Stomach (tissue), 9 donors: Measurements from ENCODE around the gene DEPDC5. TPM values are rescaled to one million over a fixed set of nuclear protein-coding genes. Genes with fewer than 3 reads are reported as not detected.

ENCODE experiments used
- DNase-seq, 2 donors: peaks; one replicate each; pipeline versions ENCODE4 v3.0.0 to v3.0.0-alpha.2; 2013 to 2019
- H3K27ac ChIP-seq, 5 donors: fragments of 200-600 bp in 4 of 5; sonication (generic) in 4 of 5; one replicate each; pipeline ENCODE4 v1.5.1; 2013 to 2019; ENCODE audit warnings: mild to moderate bottlenecking in 1 of 5, moderate library complexity in 1 of 5
- H3K27me3 ChIP-seq, 3 donors: fragments of 200-600 bp; sonication (generic); one replicate each; pipeline ENCODE4 v1.5.1; 2017 to 2019; ENCODE audit warnings: mixed run types in 1 of 3
- H3K36me3 ChIP-seq, 4 donors: fragments of 200-600 bp; sonication (generic); 1 replicate in 3 of 4; 2 replicates in 1 of 4; pipeline ENCODE4 v1.5.1; 2016 to 2019
- H3K4me1 ChIP-seq, 4 donors: fragments of 200-600 bp; sonication (generic); one replicate each; pipeline ENCODE4 v1.5.1; 2016 to 2019
- H3K4me3 ChIP-seq, 4 donors: fragments of 200-600 bp; sonication (generic) in 3 of 4; one replicate each; pipeline ENCODE4 v1.5.1; 2016 to 2019; ENCODE audit warnings: mild to moderate bottlenecking in 1 of 4
- H3K9me3 ChIP-seq, 4 donors: fragments of 200-600 bp; sonication (generic); one replicate each; pipeline ENCODE4 v1.5.1; 2016 to 2019
- EP300 ChIP-seq: sonication (generic); formaldehyde crosslinking; IDR thresholded peaks from one replicate; pipeline ENCODE4 v1.6.1; 2017; ENCODE audit warnings: antibody characterized with exemption
- POLR2A ChIP-seq, 4 donors: fragments of 450-650 bp; IDR thresholded peaks; one replicate each; pipeline ENCODE4 v1.6.1; 2016; ENCODE audit warnings: antibody characterized with exemption in 4 of 4, control low read depth in 2 of 4, mild to moderate bottlenecking in 1 of 4, moderate library complexity in 1 of 4
- POLR2AphosphoS5 ChIP-seq, 3 donors: sonication (generic); formaldehyde crosslinking; IDR thresholded peaks; one replicate each; pipeline ENCODE4 v1.6.1; 2016; ENCODE audit warnings: antibody characterized with exemption in 3 of 3
- WGBS, 5 donors: extraction: QIAGEN DNeasy Blood & Tissue Kit in 3 of 5; methylation state at CpG; one replicate each; pipeline versions ENCODE4 v1.1.5 to v1.1.7; 2013 to 2018; 5-methylcytosine and 5-hydroxymethylcytosine counted together
- intact Hi-C: fragments of 100-400 bp; cut with DNase I; formaldehyde crosslinking; loops from one replicate; pipeline ENCODE4 v1.15.1; 2023; ENCODE audit warnings: low total_unique reads
- polyA plus RNA-seq, 3 donors: library from polyadenylated mRNA; stranded (reverse); fragments of 200-250 nt; gene quantifications; one replicate each; pipeline ENCODE4 v1.2.3, GENCODE V29; 2013
- total RNA-seq, 5 donors: library from RNA; depleted of rRNA; stranded (reverse); fragments of >200 nt; gene quantifications; one replicate each; pipeline versions ENCODE4 v1.1.0 to v1.2.3, GENCODE V29; 2014 to 2016
- TF ChIP-seq, protein P1 (sequence below), 7 experiments: fragments of 450-650 bp in 4 of 7; fragments of 200-600 bp in 3 of 7; sonication (generic) in 3 of 7; IDR thresholded peaks; one replicate each; pipeline ENCODE4 v1.5.1; 2016 to 2019; ENCODE audit warnings: antibody characterized with exemption in 7 of 7, control low read depth in 2 of 7, mild to moderate bottlenecking in 1 of 7
- donor health status: healthy with polysubstance abuse.
- donor health status: Bipolar disorder and iron deficiency.
- donor health status: healthy.

The DEPDC5 gene
- total and polyA plus RNA-seq, 8 donors = 4.7 to 39.1 (median 20.2) TPM

DNA sequence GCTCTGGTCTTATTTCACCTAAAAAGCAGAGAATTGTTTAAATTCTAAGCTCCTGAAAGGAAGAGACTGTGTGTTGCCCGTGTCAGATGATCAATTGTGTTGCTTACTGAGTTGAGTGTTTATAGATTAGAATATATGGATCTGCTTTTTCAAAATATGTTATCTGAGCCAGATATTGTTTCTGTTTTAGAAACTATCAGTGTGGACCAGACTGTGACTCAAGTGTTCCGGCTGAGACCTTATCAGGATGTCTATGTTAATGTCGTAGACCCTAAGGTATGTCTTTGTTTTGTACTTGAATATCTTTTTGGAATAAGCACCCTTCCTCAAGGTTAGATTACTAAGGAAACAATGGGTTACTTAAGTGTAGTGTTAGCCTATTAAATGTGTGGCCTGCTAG is 11.0 kb downstream of the DEPDC5 start:
- no peak for DNase-seq
- Histone ChIP-seq H3K4me1 (no peaks in the 10 kb centered on the region), H3K27ac (no peak overlapping the region), H3K4me3 (no peak overlapping the region), H3K36me3 (peaks cover 52 to 100% (median 98%) of the 10 kb centered on the region in 4 donors), H3K27me3 (no peaks in the 10 kb centered on the region), H3K9me3 (no peaks in the 10 kb centered on the region)
- WGBS, 5 donors = 85 to 93% (median 91%) methylated on average over 3 of the region's 3 CpGs
- TF ChIP-seq EP300 = no peak
- no peak for TF ChIP-seq POLR2A (IDR thresholded peaks at IDR 0.05)
- TF ChIP-seq, protein P1, sequence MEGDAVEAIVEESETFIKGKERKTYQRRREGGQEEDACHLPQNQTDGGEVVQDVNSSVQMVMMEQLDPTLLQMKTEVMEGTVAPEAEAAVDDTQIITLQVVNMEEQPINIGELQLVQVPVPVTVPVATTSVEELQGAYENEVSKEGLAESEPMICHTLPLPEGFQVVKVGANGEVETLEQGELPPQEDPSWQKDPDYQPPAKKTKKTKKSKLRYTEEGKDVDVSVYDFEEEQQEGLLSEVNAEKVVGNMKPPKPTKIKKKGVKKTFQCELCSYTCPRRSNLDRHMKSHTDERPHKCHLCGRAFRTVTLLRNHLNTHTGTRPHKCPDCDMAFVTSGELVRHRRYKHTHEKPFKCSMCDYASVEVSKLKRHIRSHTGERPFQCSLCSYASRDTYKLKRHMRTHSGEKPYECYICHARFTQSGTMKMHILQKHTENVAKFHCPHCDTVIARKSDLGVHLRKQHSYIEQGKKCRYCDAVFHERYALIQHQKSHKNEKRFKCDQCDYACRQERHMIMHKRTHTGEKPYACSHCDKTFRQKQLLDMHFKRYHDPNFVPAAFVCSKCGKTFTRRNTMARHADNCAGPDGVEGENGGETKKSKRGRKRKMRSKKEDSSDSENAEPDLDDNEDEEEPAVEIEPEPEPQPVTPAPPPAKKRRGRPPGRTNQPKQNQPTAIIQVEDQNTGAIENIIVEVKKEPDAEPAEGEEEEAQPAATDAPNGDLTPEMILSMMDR (IDR thresholded peaks at IDR 0.05) = no peak
- TF ChIP-seq POLR2AphosphoS5 (IDR thresholded peaks at IDR 0.05) = no peak
- intact Hi-C loops = no loop called here

DNA sequence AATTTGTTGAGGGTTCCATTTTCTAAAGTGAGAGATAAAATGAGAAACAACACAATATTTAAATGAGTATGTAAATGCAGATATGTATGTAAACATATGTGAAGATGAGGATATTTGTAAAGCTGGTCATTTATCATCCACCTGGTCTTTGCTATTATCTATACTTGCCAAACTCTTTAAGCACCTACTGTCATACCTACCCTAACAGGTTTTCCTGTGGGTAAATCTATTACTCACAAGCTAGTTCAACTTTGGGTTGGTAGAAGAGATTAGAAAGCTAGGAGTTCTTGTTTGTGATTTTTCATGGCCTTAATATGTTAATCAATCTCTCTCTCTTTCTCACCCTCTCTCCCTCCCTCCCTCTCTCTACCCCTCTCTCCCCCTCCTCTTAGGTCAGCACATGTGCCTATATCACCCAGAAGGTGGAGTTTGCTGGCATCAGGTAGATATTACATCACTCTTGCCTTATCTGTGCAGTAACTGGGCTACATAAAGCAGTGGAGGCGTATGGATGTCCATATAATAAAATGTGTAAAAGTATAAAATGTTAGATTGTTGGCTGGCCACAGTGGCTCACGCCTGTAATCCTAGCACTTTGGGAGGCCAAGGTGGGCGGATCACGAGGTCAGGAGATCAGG is 14.7 kb downstream of the DEPDC5 start:
- no peaks in the 10 kb centered on the region for H3K4me1 ChIP-seq
- intact Hi-C loops = no loop called here
- TF ChIP-seq POLR2A (IDR thresholded peaks at IDR 0.05) (no peak), EP300 (no peak), POLR2AphosphoS5 (IDR thresholded peaks at IDR 0.05) (no peak)
- TF ChIP-seq, protein P1 (IDR thresholded peaks at IDR 0.05) = no peak
- H3K27me3 ChIP-seq = no peaks in the 10 kb centered on the region
- 92 to 100% (median 96%) methylated on average over 4 of the region's 4 CpGs for WGBS, 5 donors
- H3K36me3 ChIP-seq = peaks cover 49 to 100% (median 98%) of the 10 kb centered on the region in 4 donors
- H3K4me3 ChIP-seq = no peak overlapping the region
- H3K9me3 ChIP-seq = no peaks in the 10 kb centered on the region
- no peak overlapping the region for H3K27ac ChIP-seq
- DNase-seq = no peak

DNA sequence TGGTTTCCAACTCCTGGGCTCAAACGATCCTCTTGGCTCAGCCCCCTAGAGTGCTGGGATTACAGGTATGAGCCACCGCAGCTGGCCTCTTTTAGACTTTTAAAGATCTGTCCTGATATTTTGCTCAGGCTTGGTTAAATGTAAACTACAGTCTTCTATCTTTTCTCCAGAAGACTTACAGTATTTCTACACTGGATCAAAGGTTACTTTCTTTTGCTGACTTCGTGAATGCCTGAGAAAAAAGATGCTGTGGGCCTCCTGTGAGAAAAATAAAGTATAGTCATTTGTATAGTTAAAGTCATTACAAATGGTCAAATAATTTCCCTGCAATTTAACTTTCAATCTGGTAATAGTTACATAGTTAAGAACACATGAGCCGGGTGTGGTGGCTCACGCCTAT is 19.6 kb downstream of the DEPDC5 start:
- no peak overlapping the region for H3K4me3 ChIP-seq
- no peaks in the 10 kb centered on the region for H3K4me1 ChIP-seq
- 85 to 90% (median 87%) methylated on average over 5 of the region's 5 CpGs for WGBS, 5 donors
- H3K27me3 ChIP-seq = no peaks in the 10 kb centered on the region
- peaks cover 29 to 100% (median 98%) of the 10 kb centered on the region in 4 donors for H3K36me3 ChIP-seq
- intact Hi-C loops = no loop called here
- H3K9me3 ChIP-seq = no peaks in the 10 kb centered on the region
- TF ChIP-seq, protein P1 (IDR thresholded peaks at IDR 0.05) = no peak
- TF ChIP-seq POLR2A (IDR thresholded peaks at IDR 0.05) = no peak
- no peak for TF ChIP-seq POLR2AphosphoS5 (IDR thresholded peaks at IDR 0.05)
- TF ChIP-seq EP300 = no peak
- no peak for DNase-seq
- no peak overlapping the region for H3K27ac ChIP-seq

DNA sequence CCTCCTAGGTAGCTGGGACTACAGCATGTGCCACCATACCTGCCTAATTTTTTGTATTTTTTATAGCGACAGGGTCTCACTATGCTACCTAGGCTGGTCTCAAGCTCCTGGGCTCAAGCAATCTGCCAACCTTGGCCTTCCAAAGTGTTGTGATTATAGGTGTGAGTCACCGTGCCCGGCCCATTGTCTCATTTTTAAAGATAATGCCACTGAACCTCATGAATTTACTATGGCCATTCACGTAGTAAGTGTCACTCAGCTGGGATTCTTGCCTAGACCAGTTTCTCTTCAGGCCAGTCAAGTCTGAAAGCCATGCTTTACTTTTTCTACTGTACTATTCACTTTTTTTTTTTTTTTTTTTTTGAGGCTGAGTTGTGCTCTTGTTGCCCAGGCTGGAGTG is 22.4 kb downstream of the DEPDC5 start:
- Histone ChIP-seq H3K27me3 (no peaks in the 10 kb centered on the region), H3K4me1 (no peaks in the 10 kb centered on the region), H3K36me3 (peaks cover 30 to 100% (median 98%) of the 10 kb centered on the region in 4 donors), H3K4me3 (no peak overlapping the region), H3K27ac (no peak overlapping the region), H3K9me3 (no peaks in the 10 kb centered on the region)
- intact Hi-C loops = no loop called here
- DNase-seq = peak in 1 of 2 donors; percentile 10
- TF ChIP-seq, protein P1 (IDR thresholded peaks at IDR 0.05) = no peak
- TF ChIP-seq POLR2AphosphoS5 (IDR thresholded peaks at IDR 0.05) = no peak
- no peak for TF ChIP-seq POLR2A (IDR thresholded peaks at IDR 0.05)
- no peak for TF ChIP-seq EP300
- WGBS, 5 donors = 77 to 90% (median 87%) methylated on average over 4 of the region's 4 CpGs
